HG02571 (cell line): ENCODE measurements around the gene PDE1C.

ENCODE experiments used
- ATAC-seq: cut with Tn5 transposase; IDR thresholded peaks from one replicate; pipeline ENCODE4 v1.9.1; 2021; ENCODE audit warnings: mild to moderate bottlenecking, moderate library complexity; ENCODE audit not compliant: unreplicated experiment

The PDE1C gene

GRCh38 chr7:31735991-31736982 lies 333.9 kb downstream of the PDE1C start:
- no peak for ATAC-seq

DNA sequence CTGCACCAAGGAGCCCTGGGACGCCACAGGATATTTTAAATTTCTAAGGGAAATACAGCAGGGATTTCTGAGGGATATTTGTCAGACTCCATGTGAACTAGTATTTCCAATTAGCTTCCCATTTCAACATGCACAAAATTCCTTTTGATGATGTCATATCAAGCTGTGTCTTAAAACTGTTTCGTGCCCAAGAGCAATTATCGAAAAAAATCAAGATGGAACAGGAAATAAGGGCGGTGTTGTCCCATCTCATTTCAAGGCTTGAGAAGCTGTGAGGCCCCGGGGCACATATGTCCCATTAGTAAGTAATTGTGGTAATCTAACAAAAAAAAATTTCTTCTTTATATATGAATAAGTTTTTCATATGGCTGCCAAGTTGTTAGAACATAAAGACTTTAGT lies 335.8 kb downstream of the PDE1C start:
- no peak for ATAC-seq

- no peak for ATAC-seq
Observed at GRCh38 chr7:31729195-31729804, 340.9 kb downstream of the PDE1C start.

DNA sequence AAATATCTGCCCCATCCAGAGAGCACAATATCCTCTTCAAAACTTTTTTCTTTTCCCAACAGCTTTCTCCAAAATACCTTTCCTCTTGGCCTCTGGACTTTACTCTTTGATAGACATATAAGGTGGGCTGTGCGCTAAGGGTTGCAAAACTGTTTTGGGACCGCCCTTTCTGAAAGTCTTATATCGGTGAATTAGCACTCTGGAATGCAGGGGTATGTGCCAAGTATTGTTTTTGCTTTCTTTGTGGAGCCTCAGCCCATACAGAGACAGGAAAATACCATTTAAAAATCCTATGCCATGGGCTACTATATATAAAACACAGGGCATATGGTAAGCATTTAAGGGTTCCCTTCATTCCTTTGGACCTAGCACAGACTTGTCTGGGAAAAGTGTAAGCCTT lies 345.5 kb downstream of the PDE1C start:
- no peak for ATAC-seq

DNA sequence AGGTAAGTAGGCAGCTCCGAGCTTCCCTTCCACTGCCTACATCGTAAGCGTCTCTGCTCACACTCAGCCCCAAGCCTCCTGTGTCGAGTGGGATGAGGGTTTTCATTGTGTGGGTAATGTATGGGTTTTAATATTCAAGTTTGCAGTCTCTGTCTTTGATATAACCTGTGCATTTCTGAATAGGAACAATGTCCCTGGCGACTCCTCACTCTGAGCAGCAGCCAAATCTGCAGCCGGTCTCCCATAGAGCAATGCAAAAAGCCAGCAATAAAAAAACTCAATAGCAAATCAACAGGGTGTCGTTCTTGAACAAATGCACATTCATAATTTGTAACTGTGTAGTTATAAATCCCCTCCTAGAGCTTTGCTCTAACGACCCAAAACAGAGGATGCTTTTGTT lies 349.8 kb downstream of the PDE1C start:
- ATAC-seq, result no peak

DNA sequence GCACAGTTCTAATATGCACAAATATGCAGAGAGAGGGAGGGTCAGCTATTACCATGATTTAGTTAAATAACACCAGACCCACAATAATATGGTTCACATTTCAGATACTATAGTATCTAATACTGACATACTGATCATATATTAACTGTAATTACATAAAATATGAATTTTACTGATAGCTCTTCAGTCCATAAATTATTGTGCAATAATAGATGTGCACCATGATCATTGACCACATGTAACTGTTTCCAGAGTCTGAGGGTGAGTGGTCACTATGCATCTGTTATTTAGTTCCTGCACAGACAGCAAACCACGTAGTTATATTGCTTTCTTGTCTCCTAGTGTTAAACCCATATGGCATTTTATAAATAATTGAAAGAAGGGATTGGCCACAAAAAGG lies 353.9 kb downstream of the PDE1C start:
- ATAC-seq, result no peak

GRCh38 chr7:31710171-31710570 lies 360.0 kb downstream of the PDE1C start:
- no peak for ATAC-seq

- no peak for ATAC-seq
Observed at GRCh38 chr7:31707089-31707488, 363.1 kb downstream of the PDE1C start.

GRCh38 chr7:31705377-31705776 lies 364.8 kb downstream of the PDE1C start:
- no peak for ATAC-seq

DNA sequence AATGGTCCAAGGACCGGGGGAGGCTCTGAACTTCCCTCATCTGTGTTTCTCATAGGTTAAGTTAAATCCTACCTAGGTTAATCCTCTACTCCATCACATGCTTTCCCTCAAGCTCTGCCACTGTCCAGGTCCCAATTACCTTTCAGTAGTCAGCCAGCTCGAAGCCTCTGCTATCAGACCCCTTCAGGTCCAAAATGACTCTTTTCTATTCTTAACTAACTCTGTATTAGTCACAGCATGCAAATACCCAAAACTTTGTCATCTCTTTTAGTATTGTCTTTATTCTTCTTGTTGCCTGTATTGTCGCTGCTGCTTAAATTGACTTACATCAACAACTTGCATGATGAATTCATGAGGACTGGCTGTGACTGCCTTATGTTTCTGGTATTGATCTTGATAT lies 367.9 kb downstream of the PDE1C start:
- no peak for ATAC-seq
